KOPT-K1 (cell line): ENCODE measurements around the gene OR2M4.
"Not testable (repeated sequence)": the region's sequence is repeated elsewhere in the genome, so short reads cannot be mapped to it uniquely, and the experiment has no call there.

Source experiments
- H3K27ac ChIP-seq: fragments of 200-600 bp; sonication (generic); 2 replicates; pipeline ENCODE4 v1.5.1; 2016; ENCODE audit warnings: antibody characterized with exemption, mild to moderate bottlenecking, low read depth, low read length; ENCODE audit not compliant: poor library complexity, severe bottlenecking
- H3K36me3 ChIP-seq: fragments of 200-600 bp; sonication (generic); 2 replicates; pipeline ENCODE4 v1.5.1; 2017; ENCODE audit warnings: antibody characterized with exemption, mild to moderate bottlenecking, low read length, moderate library complexity; ENCODE audit not compliant: insufficient read depth
- H3K9me3 ChIP-seq: fragments of 200-600 bp; sonication (generic); 2 replicates; pipeline ENCODE4 v1.5.1; 2017; ENCODE audit warnings: antibody characterized with exemption, low read length, mild to moderate bottlenecking; ENCODE audit not compliant: insufficient read depth, poor library complexity, severe bottlenecking

Gene OR2M4, protein sequence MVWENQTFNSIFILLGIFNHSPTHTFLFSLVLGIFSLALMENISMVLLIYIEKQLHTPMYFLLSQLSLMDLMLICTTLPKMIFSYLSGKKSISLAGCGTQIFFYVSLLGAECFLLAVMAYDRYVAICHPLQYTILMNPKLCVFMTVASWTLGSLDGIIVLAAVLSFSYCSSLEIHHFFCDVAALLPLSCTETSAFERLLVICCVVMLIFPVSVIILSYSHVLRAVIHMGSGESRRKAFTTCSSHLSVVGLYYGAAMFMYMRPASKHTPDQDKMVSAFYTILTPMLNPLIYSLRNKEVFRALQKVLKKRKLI

DNA sequence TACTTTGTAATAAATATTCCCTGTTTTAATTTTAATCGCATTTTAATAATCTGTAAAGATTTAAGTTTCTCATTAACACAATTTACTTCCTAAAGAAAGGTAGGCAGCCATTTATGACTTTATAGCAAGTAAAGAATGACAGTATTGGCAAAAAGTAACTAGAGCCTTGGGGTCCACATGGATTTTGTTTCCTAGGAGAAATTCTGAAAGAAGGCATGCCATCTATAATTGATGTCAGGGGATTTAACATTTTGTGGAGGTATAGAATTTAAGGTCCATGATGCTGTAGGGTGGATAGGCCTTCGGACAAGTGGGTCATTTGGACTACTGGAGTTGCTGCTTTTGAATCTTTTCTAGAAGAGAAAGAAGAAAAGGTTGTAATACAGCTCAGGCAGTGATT is at the start of gene OR2M4:
Gene OR2M4 (plus strand): TSS at position 301 of the 400 bp plus-strand sequence. CDS start 7,512 bp downstream, outside the sequence.
- no peaks in the 10 kb centered on the region for H3K36me3 ChIP-seq
- H3K9me3 ChIP-seq, result no peaks in the 10 kb centered on the region
- no peak within 1 kb of the TSS for H3K27ac ChIP-seq

DNA sequence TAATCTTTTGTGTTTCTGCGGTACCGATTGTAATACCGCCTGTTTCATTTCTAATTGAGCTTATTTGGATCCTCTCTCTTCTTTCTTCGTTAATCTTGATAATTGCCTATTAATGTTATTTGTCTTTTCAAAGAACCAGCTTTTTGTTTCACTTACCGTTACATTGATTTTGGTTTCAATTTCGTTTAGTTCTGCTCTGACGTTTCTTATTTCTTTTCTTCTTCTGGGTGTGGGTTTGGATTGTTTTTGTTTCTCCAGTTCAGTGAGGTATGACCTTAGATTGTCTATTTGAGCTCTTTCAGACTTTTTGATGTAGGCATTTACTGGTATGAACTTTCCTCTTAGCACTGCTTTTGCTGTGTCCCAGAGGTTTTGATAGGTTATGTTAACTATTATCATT is 47.2 kb upstream of the OR2M4 start:
- Histone ChIP-seq H3K27ac (no peak overlapping the region), H3K9me3 (no peaks in the 10 kb centered on the region), H3K36me3 (no peaks in the 10 kb centered on the region)

DNA sequence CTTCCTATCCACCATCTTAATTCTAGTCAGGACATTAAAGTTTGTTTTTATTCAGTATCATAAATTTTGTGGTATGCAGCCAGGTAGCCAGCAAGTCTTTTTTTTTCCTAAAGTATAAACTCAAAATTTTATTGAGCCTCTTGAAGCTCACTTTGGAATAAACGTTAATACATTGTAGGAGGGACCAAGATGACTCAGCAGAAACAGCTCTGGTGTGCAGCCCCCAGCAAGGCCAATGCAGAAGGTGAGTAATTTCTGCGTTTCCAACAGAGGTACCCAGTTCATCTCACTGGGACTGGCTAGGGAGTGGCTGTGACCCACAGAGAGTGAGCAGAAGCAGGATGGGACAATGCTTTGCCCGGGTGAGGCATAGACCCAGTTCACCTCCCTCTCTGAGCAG is 43.9 kb upstream of the OR2M4 start:
- Histone ChIP-seq H3K9me3 (no peaks in the 10 kb centered on the region), H3K36me3 (no peaks in the 10 kb centered on the region), H3K27ac (no peak overlapping the region)

DNA sequence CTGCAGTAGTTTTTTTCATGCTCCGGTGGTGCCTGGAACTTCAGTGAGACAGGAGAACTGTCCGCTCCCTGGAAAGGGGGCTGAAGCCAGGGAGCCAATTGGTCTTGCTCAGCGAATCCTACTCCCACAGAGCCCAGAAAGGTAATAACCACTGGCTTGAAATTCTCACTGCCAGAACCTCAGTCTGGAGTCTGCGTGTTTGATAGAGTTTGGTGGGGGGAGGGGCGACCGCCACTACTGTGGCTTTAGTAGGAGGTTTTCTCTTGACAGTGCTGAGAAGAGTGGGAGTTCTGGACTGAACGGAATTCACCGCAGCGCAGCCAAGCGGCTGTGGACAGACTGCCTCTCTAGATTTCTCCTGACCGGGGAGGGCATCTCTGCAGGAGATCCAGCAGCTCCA is 42.2 kb upstream of the OR2M4 start:
- no peak overlapping the region for H3K27ac ChIP-seq
- no peaks in the 10 kb centered on the region for H3K9me3 ChIP-seq
- H3K36me3 ChIP-seq, result no peaks in the 10 kb centered on the region

DNA sequence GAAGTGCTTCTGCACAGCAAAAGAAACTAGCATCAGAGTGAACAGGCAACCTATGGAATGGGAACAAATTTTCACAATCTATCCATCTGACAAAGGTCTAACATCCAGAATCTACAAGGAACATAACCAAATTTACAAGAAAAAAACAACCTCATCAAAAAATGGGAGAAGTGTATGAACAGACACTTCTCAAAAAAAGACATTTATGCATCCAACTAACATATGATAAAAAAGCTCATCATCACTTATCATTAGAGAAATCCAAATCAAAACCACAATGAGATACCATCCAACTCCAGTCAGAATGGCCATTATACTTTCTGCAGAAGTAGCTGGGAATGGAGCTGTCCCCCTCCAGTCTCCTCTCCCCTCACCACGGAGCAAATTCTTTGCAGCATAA is 37.1 kb upstream of the OR2M4 start:
- no peaks in the 10 kb centered on the region for H3K9me3 ChIP-seq

DNA sequence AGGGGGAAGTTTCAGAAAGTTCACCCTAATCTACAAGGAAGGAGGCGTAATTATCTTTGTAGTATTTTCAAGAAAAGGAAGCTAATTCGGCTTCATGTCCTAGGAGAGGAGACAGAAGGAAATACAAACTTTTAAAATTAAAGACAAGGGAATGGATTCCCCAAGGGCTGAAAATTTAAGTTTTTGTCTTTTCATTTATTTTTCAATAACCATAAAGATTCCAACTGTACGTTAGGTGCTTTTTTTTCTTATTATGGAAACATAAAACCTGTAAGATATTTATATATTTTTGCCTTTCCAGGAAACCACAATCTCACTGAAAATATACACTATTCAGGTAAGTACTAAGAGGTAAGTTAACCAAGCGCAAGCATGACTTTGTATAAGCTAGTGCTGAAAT is 34.3 kb upstream of the OR2M4 start, which contains the start of gene OR2M3:
Gene OR2M3 (plus strand): TSS at position 301 of the 400 bp plus-strand sequence. CDS start 5,803 bp downstream, outside the sequence.
- no peak within 1 kb of the TSS for H3K27ac ChIP-seq
- H3K9me3 ChIP-seq, result no peaks in the 10 kb centered on the region

More for the DNA sequence above, 37.1 kb upstream of the OR2M4 start:
- Histone ChIP-seq H3K27ac (no peak overlapping the region), H3K36me3 (no peaks in the 10 kb centered on the region)

DNA sequence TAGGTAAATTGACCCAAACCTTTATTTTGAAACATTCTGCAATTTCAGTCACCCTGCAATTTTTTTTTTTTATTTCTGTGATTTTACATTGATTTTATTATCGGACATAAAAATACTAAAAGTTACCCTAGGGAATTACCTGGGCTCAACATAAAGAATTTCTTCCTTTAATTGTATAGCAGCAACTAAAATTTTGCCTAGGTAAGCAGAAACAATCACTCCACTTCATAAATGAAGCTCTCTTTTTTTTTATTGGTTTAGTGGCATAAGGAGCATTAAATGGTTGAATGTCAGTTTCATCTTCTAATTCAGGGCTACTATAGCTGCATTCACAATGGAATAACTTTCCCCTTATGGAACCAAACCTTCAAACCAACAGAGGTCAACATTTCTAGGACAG is 15.3 kb upstream of the OR2M4 start:
- H3K9me3 ChIP-seq, result no peaks in the 10 kb centered on the region

More for the DNA sequence above, 34.3 kb upstream of the OR2M4 start, which contains the start of gene OR2M3:
- no peaks in the 10 kb centered on the region for H3K36me3 ChIP-seq

DNA sequence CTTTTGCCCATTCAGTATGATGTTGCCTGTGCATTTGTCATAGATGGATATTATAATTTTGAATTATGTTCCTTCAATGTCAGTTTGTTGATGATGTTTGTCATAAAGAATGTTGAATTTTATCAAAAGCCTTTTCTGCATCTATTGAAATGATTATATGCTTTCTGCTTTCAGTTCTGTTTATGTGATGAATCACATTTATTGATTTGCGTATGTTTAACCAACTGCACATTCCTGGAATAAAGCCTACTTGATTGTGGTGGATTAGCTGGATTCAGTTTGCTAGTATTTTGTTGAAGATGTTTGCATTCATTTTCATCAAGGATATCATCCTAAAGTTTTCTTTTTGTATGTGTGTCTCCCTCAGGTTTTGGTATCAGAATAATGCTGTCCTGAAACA is 5.7 kb upstream of the OR2M4 start:
- Histone ChIP-seq H3K9me3 (no peaks in the 10 kb centered on the region), H3K36me3 (no peaks in the 10 kb centered on the region)

More for the DNA sequence above, 15.3 kb upstream of the OR2M4 start:
- H3K36me3 ChIP-seq, result no peaks in the 10 kb centered on the region
- no peak overlapping the region for H3K27ac ChIP-seq

DNA sequence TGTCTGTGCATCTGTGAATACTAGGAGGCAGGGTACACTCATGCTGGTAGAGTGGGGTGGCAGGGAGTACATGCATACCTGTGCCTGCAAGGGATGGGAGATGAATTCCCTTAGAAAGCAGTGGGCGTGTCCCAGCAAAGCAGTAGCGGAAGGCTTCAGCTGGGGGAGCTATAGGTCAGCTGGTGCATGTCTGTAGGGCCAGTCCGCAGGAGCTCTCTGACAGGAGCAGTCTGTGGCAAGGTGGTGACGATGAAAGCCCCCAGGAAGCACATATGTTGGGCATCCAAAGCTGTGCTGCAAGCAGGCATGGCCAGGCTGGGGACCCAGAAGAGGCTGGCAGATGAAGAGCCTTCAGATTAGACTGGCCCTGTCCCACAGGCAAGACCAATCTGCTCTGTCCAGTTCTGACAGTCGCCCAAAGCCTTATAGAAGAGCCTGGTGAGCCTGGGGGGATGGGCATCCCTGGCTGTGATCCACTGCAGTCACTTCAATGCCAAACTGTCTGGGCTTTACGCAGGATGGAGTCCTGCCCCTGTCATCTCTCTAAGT is 1.8 kb upstream of the OR2M4 start:
- no peaks in the 10 kb centered on the region for H3K9me3 ChIP-seq
- H3K36me3 ChIP-seq, result no peaks in the 10 kb centered on the region
- H3K27ac ChIP-seq, result no peak overlapping the region

More for the DNA sequence above, 5.7 kb upstream of the OR2M4 start:
- no peak overlapping the region for H3K27ac ChIP-seq

DNA sequence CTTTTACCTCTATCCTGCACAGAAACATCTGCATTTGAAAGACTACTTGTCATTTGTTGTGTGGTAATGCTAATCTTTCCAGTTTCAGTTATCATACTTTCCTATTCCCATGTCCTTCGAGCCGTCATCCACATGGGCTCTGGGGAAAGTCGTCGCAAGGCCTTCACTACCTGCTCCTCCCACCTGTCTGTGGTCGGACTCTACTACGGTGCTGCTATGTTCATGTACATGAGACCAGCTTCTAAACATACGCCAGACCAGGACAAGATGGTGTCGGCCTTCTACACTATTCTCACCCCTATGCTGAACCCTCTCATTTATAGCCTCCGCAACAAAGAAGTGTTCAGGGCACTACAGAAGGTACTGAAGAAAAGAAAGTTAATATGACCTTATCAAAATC is 8.3 kb downstream of the OR2M4 start:
- Histone ChIP-seq H3K9me3 (no peaks in the 10 kb centered on the region), H3K27ac (no peak overlapping the region), H3K36me3 (no peaks in the 10 kb centered on the region)

DNA sequence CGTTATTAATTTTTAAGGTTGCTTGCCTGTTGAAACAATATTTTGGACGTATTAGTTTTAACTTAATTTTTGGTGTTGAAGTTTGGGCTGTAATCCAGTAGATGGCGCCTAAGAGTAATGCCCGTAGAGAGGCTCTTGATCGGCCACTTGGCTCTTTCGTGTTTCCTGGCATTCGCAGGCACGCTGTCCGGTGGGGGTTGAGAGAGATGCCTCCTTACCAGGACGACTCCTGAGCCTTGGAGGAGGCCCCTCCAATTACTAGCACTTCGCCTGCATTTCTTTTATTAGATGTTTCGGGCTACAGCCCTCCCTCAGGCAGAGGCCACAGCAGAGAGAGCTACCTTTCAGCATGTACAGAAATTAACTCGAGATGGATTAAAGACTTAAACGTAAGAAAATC is 12.0 kb downstream of the OR2M4 start:
- no peaks in the 10 kb centered on the region for H3K9me3 ChIP-seq
- H3K36me3 ChIP-seq, result no peaks in the 10 kb centered on the region
- no peak overlapping the region for H3K27ac ChIP-seq

DNA sequence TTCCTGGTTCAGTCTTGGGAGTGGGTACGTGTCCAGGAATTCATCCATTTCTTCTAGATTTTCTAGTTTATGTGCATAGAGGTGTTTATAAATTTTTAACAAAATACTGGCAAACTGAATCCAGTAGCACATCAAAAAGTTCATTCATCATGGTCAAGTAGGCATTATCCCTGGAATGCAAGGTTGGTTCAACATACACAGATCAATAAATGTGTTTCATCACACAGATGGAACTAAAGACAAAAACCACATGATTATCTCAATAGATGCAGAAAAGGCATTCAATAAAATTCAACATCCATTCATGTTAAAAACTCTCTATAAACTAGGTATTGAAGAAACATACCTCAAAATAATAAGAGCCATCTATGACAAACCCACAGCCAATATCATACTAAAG is 28.1 kb downstream of the OR2M4 start:
- not testable (repeated sequence) for H3K9me3 ChIP-seq, H3K27ac ChIP-seq, H3K36me3 ChIP-seq

DNA sequence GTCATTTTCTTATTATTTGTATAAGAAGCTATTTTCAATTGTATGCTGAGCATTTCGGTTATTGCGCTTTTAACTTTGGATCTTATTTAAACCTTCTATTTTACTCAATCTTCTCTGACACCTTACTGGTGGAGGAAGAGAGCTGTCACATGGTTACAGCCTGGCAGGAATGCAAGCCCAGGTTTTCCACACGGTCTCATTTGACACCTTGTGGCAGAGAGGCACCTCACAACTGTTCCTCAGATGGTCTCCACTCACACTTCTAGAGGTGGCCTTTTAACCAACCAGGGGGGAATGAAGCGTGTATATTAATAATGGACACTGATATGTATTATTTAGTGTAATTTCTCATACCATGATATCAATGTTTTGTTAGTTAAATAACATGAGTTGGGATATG is 37.0 kb downstream of the OR2M4 start:
- H3K9me3 ChIP-seq, result no peaks in the 10 kb centered on the region

DNA sequence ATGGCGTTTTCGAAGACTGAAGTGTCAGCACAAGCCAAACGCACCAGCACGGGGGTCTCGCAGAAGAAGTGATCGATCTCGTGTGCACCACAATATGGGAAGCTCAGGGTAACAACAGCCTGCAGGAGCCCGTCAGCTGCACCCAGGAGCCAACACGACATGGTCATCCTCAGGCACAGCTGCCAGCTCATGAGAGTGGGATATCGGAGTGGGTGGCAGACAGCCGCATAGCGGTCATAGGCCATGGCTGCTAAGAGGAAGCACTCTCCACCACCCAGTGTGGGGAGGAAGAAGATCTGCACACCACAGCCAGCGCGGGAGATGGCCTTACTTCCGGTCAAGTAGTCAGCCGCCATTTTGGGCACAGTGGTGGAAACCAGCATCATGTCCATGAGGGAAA is 42.0 kb downstream of the OR2M4 start:
- H3K27ac ChIP-seq, H3K9me3 ChIP-seq, H3K36me3 ChIP-seq: not testable (repeated sequence)

More for the DNA sequence above, 37.0 kb downstream of the OR2M4 start:
- Histone ChIP-seq H3K36me3 (no peaks in the 10 kb centered on the region), H3K27ac (no peak overlapping the region)

DNA sequence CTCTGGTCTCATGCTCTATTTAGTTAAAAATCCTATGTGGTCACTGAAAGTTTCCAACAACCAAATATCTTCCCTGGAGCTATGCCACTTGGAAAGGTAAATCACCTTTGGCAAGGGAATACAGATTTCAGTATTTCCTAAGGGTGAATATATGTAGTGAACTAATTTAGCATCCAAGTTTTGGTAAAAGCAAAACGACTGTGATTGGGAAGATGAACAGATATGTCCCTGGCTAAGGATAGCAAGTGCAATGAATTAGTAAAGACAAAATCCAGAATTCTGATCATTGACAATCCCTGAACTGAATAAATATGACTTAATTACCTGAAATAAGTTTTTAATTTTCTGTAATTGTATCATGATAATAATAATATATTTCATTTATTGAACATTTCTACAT is 46.7 kb downstream of the OR2M4 start, which contains the start of gene OR2T33:
Gene OR2T33 (minus strand): TSS at position 101 of the 400 bp plus-strand sequence. CDS start 4,162 bp downstream, outside the sequence.
- Histone ChIP-seq H3K36me3 (no peaks in the 10 kb centered on the region), H3K9me3 (no peaks in the 10 kb centered on the region), H3K27ac (no peak within 1 kb of the TSS)

DNA sequence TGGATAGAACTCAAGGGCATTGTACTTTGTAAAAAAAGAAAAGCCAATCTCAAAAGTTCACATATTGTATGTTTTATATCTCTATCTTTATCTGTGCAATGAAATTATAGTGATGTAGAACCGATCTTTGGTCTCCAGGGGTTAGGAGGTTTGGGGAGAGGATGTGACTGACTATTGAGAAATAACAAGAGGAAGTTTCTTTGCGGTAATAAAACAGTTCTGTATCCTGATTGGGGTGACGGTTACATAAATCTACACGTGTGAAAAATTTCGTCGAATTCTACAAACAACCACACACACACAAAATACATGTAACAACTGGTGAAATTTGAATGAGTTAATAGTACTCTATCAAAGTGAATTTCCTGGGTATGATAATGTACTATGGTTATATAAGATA is 57.2 kb downstream of the OR2M4 start:
- no peaks in the 10 kb centered on the region for H3K9me3 ChIP-seq
- no peak overlapping the region for H3K27ac ChIP-seq
- no peaks in the 10 kb centered on the region for H3K36me3 ChIP-seq
